WTC11 (cell line): ENCODE results near the gene SCGB1C1.

Experiments
- CTCF ChIP-seq: fragments of 200-600 bp; IDR thresholded peaks from 2 replicates; pipeline ENCODE4 v1.8.0; 2022; ENCODE audit warnings: antibody characterized with exemption
- E2F5 ChIP-seq: sonication (generic); formaldehyde crosslinking; IDR thresholded peaks from 2 replicates; pipeline ENCODE4 v1.8.1; 2022; ENCODE audit warnings: mild to moderate bottlenecking, moderate library complexity, missing genetic modification reagents
- HMGA2 ChIP-seq: fragments of 250-450 bp; sonication (Bioruptor Pico); IDR thresholded peaks from 2 replicates; pipeline ENCODE4 v1.4.0; 2021; ENCODE audit warnings: mild to moderate bottlenecking, moderate library complexity
- JUN ChIP-seq: sonication (generic); formaldehyde crosslinking; IDR thresholded peaks from 2 replicates; pipeline ENCODE4 v1.8.0; 2023; ENCODE audit warnings: mild to moderate bottlenecking, missing genetic modification reagents
- NR1H2 ChIP-seq: sonication (generic); formaldehyde crosslinking; IDR thresholded peaks from 2 replicates; pipeline ENCODE4 v1.9.0; 2021; ENCODE audit warnings: mild to moderate bottlenecking, moderate library complexity, missing genetic modification reagents
- USF2 ChIP-seq: sonication (generic); formaldehyde crosslinking; IDR thresholded peaks from 2 replicates; pipeline ENCODE4 v1.8.1; 2023; ENCODE audit warnings: mild to moderate bottlenecking, missing genetic modification reagents, moderate library complexity
- ZNF121 ChIP-seq: sonication (generic); formaldehyde crosslinking; IDR thresholded peaks from 2 replicates; pipeline ENCODE4 v1.8.0; 2023; ENCODE audit warnings: missing genetic modification reagents
- TF ChIP-seq, protein P1 (sequence below): sonication (generic); formaldehyde crosslinking; IDR thresholded peaks from 2 replicates; pipeline ENCODE4 v1.8.1; 2023; ENCODE audit warnings: mild to moderate bottlenecking, moderate library complexity, missing genetic modification reagents

DNA sequence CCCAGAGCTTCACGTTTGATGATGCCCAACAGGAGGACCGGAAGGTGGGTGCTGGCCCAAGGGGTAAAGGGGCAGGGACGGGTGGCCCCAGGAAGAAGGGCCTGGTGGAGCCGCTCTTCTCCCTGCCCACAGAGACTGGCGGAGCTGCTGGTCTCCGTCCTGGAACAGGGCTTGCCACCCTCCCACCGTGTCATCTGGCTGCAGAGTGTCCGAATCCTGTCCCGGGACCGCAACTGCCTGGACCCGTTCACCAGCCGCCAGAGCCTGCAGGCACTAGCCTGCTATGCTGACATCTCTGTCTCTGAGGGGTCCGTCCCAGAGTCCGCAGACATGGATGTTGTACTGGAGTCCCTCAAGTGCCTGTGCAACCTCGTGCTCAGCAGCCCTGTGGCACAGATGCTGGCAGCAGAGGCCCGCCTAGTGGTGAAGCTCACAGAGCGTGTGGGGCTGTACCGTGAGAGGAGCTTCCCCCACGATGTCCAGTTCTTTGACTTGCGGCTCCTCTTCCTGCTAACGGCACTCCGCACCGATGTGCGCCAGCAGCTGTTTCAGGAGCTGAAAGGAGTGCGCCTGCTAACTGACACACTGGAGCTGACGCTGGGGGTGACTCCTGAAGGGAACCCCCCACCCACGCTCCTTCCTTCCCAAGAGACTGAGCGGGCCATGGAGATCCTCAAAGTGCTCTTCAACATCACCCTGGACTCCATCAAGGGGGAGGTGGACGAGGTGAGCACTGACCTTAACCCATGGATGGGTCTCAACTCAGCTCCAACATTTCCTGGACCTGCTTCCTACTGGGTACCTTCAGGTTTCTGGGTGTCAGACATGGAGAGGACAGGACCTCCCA is 16.6 kb downstream of the SCGB1C1 start:
- no peak for TF ChIP-seq ZNF121 (CRISPR knock-in tag)
- TF ChIP-seq CTCF: no peak
- TF ChIP-seq HMGA2 (CRISPR knock-in tag): no peak
- no peak for TF ChIP-seq E2F5 (CRISPR knock-in tag)
- TF ChIP-seq JUN (CRISPR knock-in tag): no peak
- TF ChIP-seq, protein P1, sequence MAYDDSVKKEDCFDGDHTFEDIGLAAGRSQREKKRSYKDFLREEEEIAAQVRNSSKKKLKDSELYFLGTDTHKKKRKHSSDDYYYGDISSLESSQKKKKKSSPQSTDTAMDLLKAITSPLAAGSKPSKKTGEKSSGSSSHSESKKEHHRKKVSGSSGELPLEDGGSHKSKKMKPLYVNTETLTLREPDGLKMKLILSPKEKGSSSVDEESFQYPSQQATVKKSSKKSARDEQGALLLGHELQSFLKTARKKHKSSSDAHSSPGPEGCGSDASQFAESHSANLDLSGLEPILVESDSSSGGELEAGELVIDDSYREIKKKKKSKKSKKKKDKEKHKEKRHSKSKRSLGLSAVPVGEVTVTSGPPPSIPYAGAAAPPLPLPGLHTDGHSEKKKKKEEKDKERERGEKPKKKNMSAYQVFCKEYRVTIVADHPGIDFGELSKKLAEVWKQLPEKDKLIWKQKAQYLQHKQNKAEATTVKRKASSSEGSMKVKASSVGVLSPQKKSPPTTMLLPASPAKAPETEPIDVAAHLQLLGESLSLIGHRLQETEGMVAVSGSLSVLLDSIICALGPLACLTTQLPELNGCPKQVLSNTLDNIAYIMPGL (CRISPR knock-in tag): no peak
- no peak for TF ChIP-seq NR1H2 (CRISPR knock-in tag)
- no peak for TF ChIP-seq USF2 (CRISPR knock-in tag)
